BJ (cell line): ENCODE data around the gene FBXO17. TPM values are rescaled to one million over a fixed set of nuclear protein-coding genes. Genes with fewer than 3 reads are reported as not detected.

Experiments used
- CTCF ChIA-PET: fragments of 350-600 bp; formaldehyde crosslinking; extraction: SDS; loops from one replicate; lab custom pipeline; 2021; ENCODE audit warnings: antibody characterized with exemption, inconsistent platforms; lab: Yijun Ruan, JAX
- POLR2A ChIA-PET: fragments of 300-600 bp; sonication (Branson Sonifier 250); formaldehyde crosslinking; extraction: SDS; loops from one replicate; lab custom pipeline; 2021; ENCODE audit warnings: antibody characterized with exemption; lab: Charles Lee
- DNase-seq: peaks from one replicate; pipeline ENCODE4 v3.0.0-alpha.2; 2011; ENCODE audit warnings: low read depth
- H3K27me3 ChIP-seq: 2 replicates; pipeline ENCODE4 v1.6.0; 2011; ENCODE audit warnings: low read length; ENCODE audit not compliant: control insufficient read depth, insufficient read depth
- H3K36me3 ChIP-seq: 2 replicates; pipeline ENCODE4 v1.5.1; 2011; ENCODE audit warnings: low read length; ENCODE audit not compliant: control insufficient read depth, insufficient read depth
- H3K4me3 ChIP-seq: 2 replicates; pipeline ENCODE4 v1.5.1; 2011; ENCODE audit warnings: low read depth, mild to moderate bottlenecking, control low read depth, low read length
- polyA plus RNA-seq: library from polyadenylated mRNA; depleted of rRNA; stranded (reverse); fragments of >200 nt; gene quantifications from 2 replicates; pipeline ENCODE4 v1.2.3, GENCODE V29; 2011; rRNA removed
- TF ChIP-seq, protein P1 (sequence below): IDR thresholded peaks from 2 replicates; pipeline ENCODE4 v1.5.1; 2011; ENCODE audit warnings: low read depth, mild to moderate bottlenecking, control low read depth, inconsistent platforms, low read length, moderate library complexity; ENCODE audit not compliant: insufficient read depth

The FBXO17 gene
- polyA plus RNA-seq, 1 experiment = 19.5 TPM

DNA sequence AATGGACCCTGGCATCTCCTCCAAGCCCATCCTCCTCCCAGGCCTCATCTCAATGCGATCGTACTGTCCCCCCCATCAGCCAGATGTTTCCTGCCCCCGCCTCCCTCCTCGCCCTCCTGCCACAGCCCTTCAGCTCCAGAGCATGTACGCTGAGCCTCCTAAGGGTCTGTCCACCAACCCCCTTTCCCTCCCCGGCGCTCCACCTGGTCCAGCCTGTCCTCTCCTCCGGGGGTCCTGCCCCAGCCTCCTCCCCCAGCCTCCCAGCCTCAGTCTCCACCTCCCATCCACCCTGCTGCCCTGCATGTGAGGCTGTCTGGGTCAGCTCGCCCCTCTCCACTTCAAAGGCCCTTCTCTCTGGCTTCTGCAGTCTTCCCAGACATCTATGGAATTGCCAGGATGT lies 80.6 kb downstream of the FBXO17 start:
- Histone ChIP-seq H3K4me3 (no peak overlapping the region), H3K36me3 (peaks cover 4% of the 10 kb centered on the region), H3K27me3 (no peaks in the 10 kb centered on the region)
- TF ChIP-seq, protein P1, sequence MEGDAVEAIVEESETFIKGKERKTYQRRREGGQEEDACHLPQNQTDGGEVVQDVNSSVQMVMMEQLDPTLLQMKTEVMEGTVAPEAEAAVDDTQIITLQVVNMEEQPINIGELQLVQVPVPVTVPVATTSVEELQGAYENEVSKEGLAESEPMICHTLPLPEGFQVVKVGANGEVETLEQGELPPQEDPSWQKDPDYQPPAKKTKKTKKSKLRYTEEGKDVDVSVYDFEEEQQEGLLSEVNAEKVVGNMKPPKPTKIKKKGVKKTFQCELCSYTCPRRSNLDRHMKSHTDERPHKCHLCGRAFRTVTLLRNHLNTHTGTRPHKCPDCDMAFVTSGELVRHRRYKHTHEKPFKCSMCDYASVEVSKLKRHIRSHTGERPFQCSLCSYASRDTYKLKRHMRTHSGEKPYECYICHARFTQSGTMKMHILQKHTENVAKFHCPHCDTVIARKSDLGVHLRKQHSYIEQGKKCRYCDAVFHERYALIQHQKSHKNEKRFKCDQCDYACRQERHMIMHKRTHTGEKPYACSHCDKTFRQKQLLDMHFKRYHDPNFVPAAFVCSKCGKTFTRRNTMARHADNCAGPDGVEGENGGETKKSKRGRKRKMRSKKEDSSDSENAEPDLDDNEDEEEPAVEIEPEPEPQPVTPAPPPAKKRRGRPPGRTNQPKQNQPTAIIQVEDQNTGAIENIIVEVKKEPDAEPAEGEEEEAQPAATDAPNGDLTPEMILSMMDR = no peak
- no peak for DNase-seq
- ChIA-PET CTCF (interaction anchor here (0.6 to 1.5 kb wide), 3 partner anchors 8 to 37 kb away, joined by 3 to 5 read pairs (median 4); no protein-coding TSS in a partner anchor), POLR2A (no interaction called here)

- no peak for DNase-seq
- ChIA-PET CTCF (no interaction called here), POLR2A (no interaction called here)
- H3K4me3 ChIP-seq = no peak overlapping the region
- TF ChIP-seq, protein P1 = no peak
- peaks cover 8% of the 10 kb centered on the region for H3K36me3 ChIP-seq
- no peaks in the 10 kb centered on the region for H3K27me3 ChIP-seq
Measured at GRCh38 chr19:38893341-38893771, 82.2 kb downstream of the FBXO17 start.

- H3K4me3 ChIP-seq = no peak overlapping the region
- ChIA-PET POLR2A (no interaction called here), CTCF (no interaction called here)
- TF ChIP-seq, protein P1 = no peak
- DNase-seq = no peak
- no peaks in the 10 kb centered on the region for H3K27me3 ChIP-seq
- H3K36me3 ChIP-seq = peaks cover 8% of the 10 kb centered on the region
Measured at GRCh38 chr19:38892841-38893240, 82.7 kb downstream of the FBXO17 start.

GRCh38 chr19:38891771-38892170 lies 83.8 kb downstream of the FBXO17 start:
- TF ChIP-seq, protein P1 = no peak
- ChIA-PET CTCF (no interaction called here), POLR2A (no interaction called here)
- no peaks in the 10 kb centered on the region for H3K27me3 ChIP-seq
- peaks cover 8% of the 10 kb centered on the region for H3K36me3 ChIP-seq
- H3K4me3 ChIP-seq = no peak overlapping the region
- DNase-seq = no peak

Other genes with a start within 250 kb of the FBXO17 start
- gene CAPN12, start 231.3 kb downstream of the FBXO17 start, polyA plus RNA-seq = 0.34 and 0.75 TPM in 2 replicates
- not detected in 2 replicates for gene LGALS7, start 202.2 kb downstream of the FBXO17 start, polyA plus RNA-seq
- gene LGALS7B, start 186.5 kb downstream of the FBXO17 start, polyA plus RNA-seq = not detected in 2 replicates
- gene LGALS4, start 162.8 kb downstream of the FBXO17 start, polyA plus RNA-seq = 0.28 and 0.53 TPM in 2 replicates
- gene ECH1, start 143.9 kb downstream of the FBXO17 start, polyA plus RNA-seq = 75.6 and 124 TPM in 2 replicates
- 266 and 342 TPM in 2 replicates for gene HNRNPL, start 125.8 kb downstream of the FBXO17 start, polyA plus RNA-seq
- gene RINL, start 97.5 kb downstream of the FBXO17 start, polyA plus RNA-seq = 1.9 TPM in 2 replicates
- gene SIRT2, start 76.1 kb downstream of the FBXO17 start, polyA plus RNA-seq = 44.4 and 71.8 TPM in 2 replicates
- 12.8 and 20.6 TPM in 2 replicates for gene NFKBIB, start 75.8 kb downstream of the FBXO17 start, polyA plus RNA-seq
- gene CCER2, start 63.6 kb downstream of the FBXO17 start, polyA plus RNA-seq = not detected in 2 replicates
- gene SARS2, start 45.0 kb downstream of the FBXO17 start, polyA plus RNA-seq = 15.4 and 26.1 TPM in 2 replicates
- gene MRPS12, start 44.8 kb downstream of the FBXO17 start, polyA plus RNA-seq = 32.0 and 49.3 TPM in 2 replicates
- gene FBXO27, start 56.8 kb upstream of the FBXO17 start, polyA plus RNA-seq = 4.4 and 7.0 TPM in 2 replicates
- not detected in 2 replicates for gene ACP7, start 108.6 kb upstream of the FBXO17 start, polyA plus RNA-seq
- 10.2 and 19.6 TPM in 2 replicates for gene PAK4, start 150.0 kb upstream of the FBXO17 start, polyA plus RNA-seq
- gene NCCRP1, start 221.2 kb upstream of the FBXO17 start, polyA plus RNA-seq = 0.04 TPM in 2 replicates
- gene SYCN, start 228.5 kb upstream of the FBXO17 start, polyA plus RNA-seq = not detected in 2 replicates